Omental fat pad (tissue), 4 donors: ENCODE data around the gene NSMCE1. TPM values are rescaled to one million over a fixed set of nuclear protein-coding genes. Genes with fewer than 3 reads are reported as not detected.

ENCODE experiments used
- ATAC-seq: fragments of 150-250 bp; one replicate; pipeline ENCODE4 v1.9.1; 2016; ENCODE audit warnings: mild to moderate bottlenecking, moderate library complexity; ENCODE audit not compliant: low FRiP score
- DNase-seq: peaks from one replicate; pipeline ENCODE4 v3.0.0-alpha.2; 2019; ENCODE audit warnings: low spot score
- total RNA-seq, 4 donors: library from RNA; depleted of rRNA; stranded (reverse); fragments of >200 nt; gene quantifications; one replicate each; pipeline ENCODE4 v1.1.0, GENCODE V29; 2016
- TF ChIP-seq, protein P1 (sequence below), 3 donors: fragments of 450-650 bp; IDR thresholded peaks; one replicate each; pipeline ENCODE4 v1.5.1; 2016 to 2017; ENCODE audit warnings: antibody characterized with exemption in 3 of 3, mild to moderate bottlenecking in 3 of 3, moderate library complexity in 2 of 3

Gene NSMCE1
- total RNA-seq, 4 donors from 2014 or later, result 30.3 to 53.0 (median 43.9) TPM

GRCh38 chr16:27215660-27216059 lies 52.9 kb downstream of the NSMCE1 start:
- TF ChIP-seq, protein P1, sequence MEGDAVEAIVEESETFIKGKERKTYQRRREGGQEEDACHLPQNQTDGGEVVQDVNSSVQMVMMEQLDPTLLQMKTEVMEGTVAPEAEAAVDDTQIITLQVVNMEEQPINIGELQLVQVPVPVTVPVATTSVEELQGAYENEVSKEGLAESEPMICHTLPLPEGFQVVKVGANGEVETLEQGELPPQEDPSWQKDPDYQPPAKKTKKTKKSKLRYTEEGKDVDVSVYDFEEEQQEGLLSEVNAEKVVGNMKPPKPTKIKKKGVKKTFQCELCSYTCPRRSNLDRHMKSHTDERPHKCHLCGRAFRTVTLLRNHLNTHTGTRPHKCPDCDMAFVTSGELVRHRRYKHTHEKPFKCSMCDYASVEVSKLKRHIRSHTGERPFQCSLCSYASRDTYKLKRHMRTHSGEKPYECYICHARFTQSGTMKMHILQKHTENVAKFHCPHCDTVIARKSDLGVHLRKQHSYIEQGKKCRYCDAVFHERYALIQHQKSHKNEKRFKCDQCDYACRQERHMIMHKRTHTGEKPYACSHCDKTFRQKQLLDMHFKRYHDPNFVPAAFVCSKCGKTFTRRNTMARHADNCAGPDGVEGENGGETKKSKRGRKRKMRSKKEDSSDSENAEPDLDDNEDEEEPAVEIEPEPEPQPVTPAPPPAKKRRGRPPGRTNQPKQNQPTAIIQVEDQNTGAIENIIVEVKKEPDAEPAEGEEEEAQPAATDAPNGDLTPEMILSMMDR (IDR thresholded peaks at IDR 0.05), result no peak
- DNase-seq (no peak), ATAC-seq (no peak)

DNA sequence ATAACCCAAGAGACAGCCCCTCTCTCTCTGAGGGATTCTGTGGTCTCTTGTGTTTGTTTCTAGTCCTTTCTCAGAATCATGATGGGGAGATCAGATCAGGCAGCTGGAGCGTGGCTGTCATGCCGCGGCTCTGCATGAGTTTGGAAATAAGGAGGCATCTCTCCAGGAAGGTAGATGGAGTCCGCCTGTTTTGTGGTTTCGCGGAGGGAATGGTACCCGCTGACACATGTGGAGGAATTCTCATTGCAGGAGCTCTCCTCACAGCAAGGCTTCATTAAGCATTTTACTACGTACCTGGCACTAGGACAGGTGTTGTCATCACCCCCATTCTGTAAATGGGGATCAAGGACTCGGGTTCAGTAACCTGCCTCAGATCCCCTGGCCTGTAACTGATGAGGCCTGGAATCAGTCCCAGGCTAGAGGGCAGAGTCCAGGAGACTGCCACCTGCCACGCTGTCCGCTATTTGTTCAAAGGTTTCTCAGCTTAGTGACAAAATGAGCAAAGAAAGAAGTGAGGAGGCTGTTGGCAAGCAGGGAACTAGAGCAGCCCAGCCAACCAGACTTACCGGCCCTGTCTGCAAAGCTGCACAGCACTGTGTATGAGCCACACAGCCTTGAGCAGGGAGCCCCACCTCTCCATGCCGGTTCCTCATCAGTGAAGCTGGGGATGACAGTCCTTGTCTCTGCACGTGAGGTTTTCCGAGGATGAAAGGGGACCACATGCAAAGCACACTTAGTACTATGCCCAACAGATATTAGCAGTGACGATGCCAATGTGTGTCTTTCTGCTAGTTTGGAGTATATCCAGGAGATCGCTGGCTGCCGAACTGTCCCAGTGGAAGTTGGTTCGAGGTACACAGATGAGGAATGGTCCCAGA lies 54.2 kb downstream of the NSMCE1 start:
- no peak for ATAC-seq
- DNase-seq, result no peak
- TF ChIP-seq, protein P1 (IDR thresholded peaks at IDR 0.05), result no peak

GRCh38 chr16:27211026-27211425 lies 57.5 kb downstream of the NSMCE1 start:
- DNase-seq (no peak), ATAC-seq (no peak)
- TF ChIP-seq, protein P1 (IDR thresholded peaks at IDR 0.05), result no peak

DNA sequence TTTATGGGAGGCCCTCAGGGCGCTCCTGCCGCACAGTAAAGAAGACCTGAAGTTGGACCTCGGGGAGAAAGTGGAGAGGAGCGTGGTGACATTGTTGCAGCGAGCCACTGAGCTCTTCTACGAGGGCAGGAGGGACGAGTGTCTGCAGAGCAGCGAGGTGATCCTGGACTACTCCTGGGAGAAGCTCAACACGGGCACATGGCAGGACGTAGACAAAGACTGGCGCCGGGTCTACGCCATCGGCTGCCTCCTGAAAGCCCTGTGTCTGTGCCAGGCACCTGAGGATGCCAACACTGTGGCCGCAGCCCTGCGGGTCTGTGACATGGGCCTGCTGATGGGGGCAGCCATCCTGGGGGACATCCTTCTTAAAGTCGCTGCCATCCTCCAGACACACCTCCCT lies 58.4 kb downstream of the NSMCE1 start:
- TF ChIP-seq, protein P1 (IDR thresholded peaks at IDR 0.05), result no peak
- no peak for ATAC-seq
- DNase-seq, result no peak

GRCh38 chr16:27209591-27209990 lies 59.0 kb downstream of the NSMCE1 start:
- DNase-seq (no peak), ATAC-seq (no peak)
- TF ChIP-seq, protein P1 (IDR thresholded peaks at IDR 0.05), result no peak

- TF ChIP-seq, protein P1 (IDR thresholded peaks at IDR 0.05), result no peak
- ATAC-seq, result no peak
These were observed 59.8 kb downstream of the NSMCE1 start for GRCh38 chr16:27208796-27209195.

More at GRCh38 chr16:27208796-27209195, 59.8 kb downstream of the NSMCE1 start:
- DNase-seq, result no peak
